GM23248 (cell line): Measurements from ENCODE around the gene TBC1D24. TPM values are rescaled to one million over a fixed set of nuclear protein-coding genes. Genes with fewer than 3 reads are reported as not detected.
"Not testable (repeated sequence)": the region's sequence is repeated elsewhere in the genome, so short reads cannot be mapped to it uniquely, and the experiment has no call there.

Experiments used
- DNase-seq: peaks from one replicate; pipeline ENCODE4 v3.0.0-alpha.2; 2015
- H2AFZ ChIP-seq: fragments of 200-600 bp; sonication (generic); 2 replicates; pipeline ENCODE4 v1.6.1; 2016; ENCODE audit warnings: antibody characterized with exemption
- H3F3A ChIP-seq: fragments of 200-600 bp; sonication (generic); 2 replicates; pipeline ENCODE4 v1.6.1; 2016; ENCODE audit warnings: mild to moderate bottlenecking, antibody characterized with exemption, mixed run types; ENCODE audit not compliant: insufficient read depth
- H3K27ac ChIP-seq: fragments of 200-600 bp; sonication (generic); 2 replicates; pipeline ENCODE4 v1.5.1; 2016; ENCODE audit warnings: mild to moderate bottlenecking
- H3K27me3 ChIP-seq: fragments of 200-600 bp; sonication (generic); replicated peaks from 2 replicates; pipeline ENCODE4 v1.6.1; 2016; ENCODE audit warnings: mild to moderate bottlenecking; ENCODE audit not compliant: insufficient read depth
- H3K36me3 ChIP-seq: fragments of 200-600 bp; sonication (generic); 2 replicates; pipeline ENCODE4 v1.6.1; 2016; ENCODE audit warnings: low read depth, mild to moderate bottlenecking
- H3K4me1 ChIP-seq: fragments of 200-600 bp; sonication (generic); 2 replicates; pipeline ENCODE4 v1.6.1; 2016; ENCODE audit warnings: mild to moderate bottlenecking; ENCODE audit not compliant: insufficient read depth
- H3K4me2 ChIP-seq: fragments of 200-600 bp; sonication (generic); one replicate; pipeline ENCODE4 v1.6.1; 2016; ENCODE audit warnings: mild to moderate bottlenecking; ENCODE audit not compliant: unreplicated experiment
- H3K4me3 ChIP-seq: fragments of 200-600 bp; sonication (generic); 2 replicates; pipeline ENCODE4 v1.5.1; 2016; ENCODE audit warnings: mild to moderate bottlenecking
- H3K79me2 ChIP-seq: fragments of 200-600 bp; sonication (generic); 2 replicates; pipeline ENCODE4 v1.6.1; 2016; ENCODE audit warnings: mild to moderate bottlenecking; ENCODE audit not compliant: insufficient read depth
- H3K9ac ChIP-seq: fragments of 200-600 bp; sonication (generic); 2 replicates; pipeline ENCODE4 v1.6.1; 2016; ENCODE audit warnings: mild to moderate bottlenecking
- H3K9me2 ChIP-seq: fragments of 200-600 bp; sonication (generic); 2 replicates; pipeline ENCODE4 v1.6.1; 2016; ENCODE audit warnings: mixed run types, mild to moderate bottlenecking, moderate library complexity; ENCODE audit not compliant: insufficient read depth
- H3K9me3 ChIP-seq: fragments of 200-600 bp; sonication (generic); one replicate; pipeline ENCODE4 v1.6.1; 2017; ENCODE audit warnings: low read depth
- H4K20me1 ChIP-seq: fragments of 200-600 bp; sonication (generic); 2 replicates; pipeline ENCODE4 v1.6.0; 2016; ENCODE audit not compliant: insufficient read depth
- EZH2 ChIP-seq: fragments of 200-600 bp; sonication (generic); IDR thresholded peaks from 2 replicates; pipeline ENCODE4 v1.6.1; 2018; ENCODE audit warnings: antibody characterized with exemption, mild to moderate bottlenecking; ENCODE audit not compliant: insufficient read depth, poor library complexity, severe bottlenecking
- EZH2phosphoT487 ChIP-seq: fragments of 200-600 bp; sonication (generic); IDR thresholded peaks from 2 replicates; pipeline ENCODE4 v1.6.1; 2018; ENCODE audit warnings: antibody characterized with exemption, moderate library complexity, mild to moderate bottlenecking, low read depth; ENCODE audit not compliant: insufficient read depth
- WGBS, 2 experiments: methylation state at CpG; one replicate each; pipeline ENCODE4 v1.1.6; 2015 to 2017; ENCODE audit warnings: low lambda C conversion rate in 2 of 2, low coverage in 1 of 2; ENCODE audit errors: missing lambda C conversion rate in 2 of 2; 5-methylcytosine and 5-hydroxymethylcytosine counted together
- in situ Hi-C: fragments of 300-500 bp; cut with MboI; formaldehyde crosslinking; loops from 2 replicates; pipeline ENCODE4 v1.15.0; 2020
- polyA plus RNA-seq: library from polyadenylated mRNA; unstranded; fragments of >200 nt; fragmentation: Nextera tagmentation; extraction: Ambion mirVana; gene quantifications from 2 replicates; pipeline ENCODE4 v1.2.1, GENCODE V29; 2016
- total RNA-seq: library from RNA; depleted of rRNA; stranded (reverse); fragments of >200 nt; shearing (Covaris generic); gene quantifications from 2 replicates; pipeline ENCODE4 v1.2.3, GENCODE V29; 2014

TBC1D24 gene
- total and polyA plus RNA-seq, 2 experiments from 2014 or later: 10.1 to 18.7 TPM

DNA sequence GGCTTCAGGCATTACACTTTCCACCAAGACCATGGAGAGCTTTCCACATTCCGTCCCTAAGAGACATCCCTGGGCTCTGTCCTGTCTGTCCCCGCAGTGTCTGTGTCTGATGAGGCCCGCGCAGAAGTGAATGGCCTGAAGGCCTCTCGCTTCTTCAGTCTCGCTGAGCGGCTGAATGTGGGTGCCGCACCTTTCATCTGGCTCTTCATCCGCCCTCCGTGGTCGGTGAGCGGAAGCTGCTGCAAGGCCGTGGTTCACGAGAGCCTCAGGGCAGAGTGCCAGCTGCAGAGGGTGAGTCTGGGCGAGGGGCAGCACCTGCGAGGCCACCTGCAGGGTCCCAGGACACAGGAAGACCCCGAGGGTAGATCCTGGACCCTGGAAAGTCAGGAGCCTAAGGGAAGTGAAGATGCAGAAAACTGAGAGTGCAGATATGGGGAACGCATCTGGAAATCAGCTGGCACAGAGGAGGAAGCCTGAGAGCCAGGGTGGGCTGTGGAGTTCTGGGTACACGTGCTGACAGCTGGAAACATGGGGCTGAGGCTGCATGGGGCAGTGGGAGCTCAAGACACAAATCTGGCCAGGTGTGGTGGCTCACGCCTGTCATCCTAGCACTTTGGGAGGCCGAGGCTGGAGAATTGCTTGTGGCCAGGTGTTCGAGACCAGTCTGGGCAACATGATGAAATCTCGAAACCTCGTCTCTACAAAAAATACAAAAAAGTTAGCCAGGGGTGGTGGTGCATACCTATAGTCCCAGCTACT is 37.7 kb upstream of the TBC1D24 start:
- no peak overlapping the region for H2AFZ ChIP-seq
- peaks cover 10% of the 10 kb centered on the region; the same call in 1 of the 2 replicates for H3K36me3 ChIP-seq
- peaks cover 18% of the 10 kb centered on the region for H3K79me2 ChIP-seq
- H3F3A ChIP-seq: no peaks in the 10 kb centered on the region
- no peak overlapping the region for H3K4me3 ChIP-seq
- H3K27ac ChIP-seq: no peak overlapping the region
- H3K27me3 ChIP-seq: no peaks in the 10 kb centered on the region
- H3K4me1 ChIP-seq: no peaks in the 10 kb centered on the region
- WGBS, 2 experiments: 97% methylated on average over 24 of the region's 24 CpGs
- in situ Hi-C loops: no loop called here
- no peaks in the 10 kb centered on the region for H3K9me3 ChIP-seq
- H3K9ac ChIP-seq: no peak overlapping the region
- no peaks in the 10 kb centered on the region for H4K20me1 ChIP-seq
- no peak overlapping the region for H3K4me2 ChIP-seq
- DNase-seq: no peak
- H3K9me2 ChIP-seq: no peaks in the 10 kb centered on the region
- no peak for TF ChIP-seq EZH2phosphoT487
- TF ChIP-seq EZH2: no peak

- no peak overlapping the region for H3K9ac ChIP-seq
- H3K27me3 ChIP-seq: no peaks in the 10 kb centered on the region
- peaks cover 10% of the 10 kb centered on the region; the same call in 1 of the 2 replicates for H3K36me3 ChIP-seq
- H3K4me3 ChIP-seq: no peak overlapping the region
- DNase-seq: no peak
- H2AFZ ChIP-seq: no peak overlapping the region
- peaks cover 9% of the 10 kb centered on the region; the same call in 1 of the 2 replicates for H3K79me2 ChIP-seq
- H3F3A ChIP-seq: no peaks in the 10 kb centered on the region
- H3K27ac ChIP-seq: no peak overlapping the region
- TF ChIP-seq EZH2phosphoT487: no peak
- no peak for TF ChIP-seq EZH2
- in situ Hi-C loops: no loop called here
- H4K20me1 ChIP-seq: no peaks in the 10 kb centered on the region
- H3K9me3 ChIP-seq: no peaks in the 10 kb centered on the region
- no peaks in the 10 kb centered on the region for H3K4me1 ChIP-seq
- no peak overlapping the region for H3K4me2 ChIP-seq
- WGBS, 2 experiments: 96 to 98% methylated on average over 13 to 14 of the region's 14 CpGs
- H3K9me2 ChIP-seq: no peaks in the 10 kb centered on the region
Observed at GRCh38 chr16:2438121-2438520, 36.8 kb upstream of the TBC1D24 start.

GRCh38 chr16:2439598-2439997 is 35.3 kb upstream of the TBC1D24 start:
- 92 to 95% methylated on average over 11 of the region's 11 CpGs for WGBS, 2 experiments
- TF ChIP-seq EZH2 (no peak), EZH2phosphoT487 (no peak)
- H3K27me3 ChIP-seq: no peaks in the 10 kb centered on the region
- DNase-seq: no peak
- H3F3A ChIP-seq: no peaks in the 10 kb centered on the region
- no peaks in the 10 kb centered on the region for H3K9me3 ChIP-seq
- 0 out of 2 replicates have a peak, but pooled peaks cover 7% of the 10 kb centered on the region for H3K36me3 ChIP-seq
- H3K9ac ChIP-seq: no peak overlapping the region
- in situ Hi-C loops: no loop called here
- H4K20me1 ChIP-seq: no peaks in the 10 kb centered on the region
- H3K9me2 ChIP-seq: no peaks in the 10 kb centered on the region
- no peak overlapping the region for H2AFZ ChIP-seq
- H3K4me2 ChIP-seq: no peak overlapping the region
- H3K4me1 ChIP-seq: no peaks in the 10 kb centered on the region
- H3K27ac ChIP-seq: no peak overlapping the region
- H3K4me3 ChIP-seq: no peak overlapping the region
- no peaks in the 10 kb centered on the region for H3K79me2 ChIP-seq

DNA sequence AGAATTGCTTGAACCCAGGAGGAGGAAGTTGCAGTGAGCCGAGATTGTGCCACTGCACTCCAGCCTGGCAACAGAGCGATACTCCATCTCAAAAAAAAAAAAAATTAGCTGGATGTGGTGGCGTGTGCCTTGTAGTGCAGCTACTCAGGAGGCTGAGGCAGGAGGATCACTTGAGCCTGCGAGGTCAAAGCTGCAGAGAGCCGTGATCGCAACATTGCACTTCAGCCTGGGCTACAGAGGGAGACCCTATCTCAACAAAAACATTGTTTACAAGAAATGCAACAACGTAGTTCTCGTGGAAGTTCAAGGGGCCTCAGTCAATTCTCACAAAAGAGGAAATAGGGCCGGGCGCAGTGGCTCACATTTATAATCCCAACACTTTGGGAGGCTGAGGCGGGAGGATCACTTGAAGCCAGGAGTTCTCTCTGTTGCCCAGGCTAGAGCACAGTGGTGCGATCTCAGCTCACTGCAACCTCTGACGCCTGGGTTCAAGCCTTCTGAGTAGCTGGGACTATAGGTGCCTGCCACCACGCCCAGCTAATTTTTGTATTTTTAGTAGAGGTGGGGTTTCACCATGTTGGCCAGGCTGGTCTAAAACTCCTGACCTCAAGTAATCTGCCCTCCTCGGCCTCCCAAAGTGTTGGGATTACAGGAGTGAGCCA is 33.7 kb upstream of the TBC1D24 start:
- H3K4me1 ChIP-seq, H3K27me3 ChIP-seq, H3K79me2 ChIP-seq, H2AFZ ChIP-seq, in situ Hi-C loops, H3K36me3 ChIP-seq, H3F3A ChIP-seq, H3K4me3 ChIP-seq, H3K4me2 ChIP-seq, H4K20me1 ChIP-seq, H3K9ac ChIP-seq, H3K27ac ChIP-seq, DNase-seq, H3K9me3 ChIP-seq, H3K9me2 ChIP-seq: not testable (repeated sequence)
- WGBS, 2 experiments: 93 to 95% methylated on average over 14 to 15 of the region's 15 CpGs
